Lower leg skin (tissue), 4 donors: ENCODE measurements around the gene PTPN1. TPM values are rescaled to one million over a fixed set of nuclear protein-coding genes. Genes with fewer than 3 reads are reported as not detected.

Source experiments
- DNase-seq, 2 donors: peaks; one replicate each; pipeline ENCODE4 v3.0.0-alpha.2; 2019; ENCODE audit warnings: low spot score in 2 of 2
- H3K4me3 ChIP-seq: fragments of 200-600 bp; sonication (generic); 2 replicates; pipeline ENCODE4 v1.5.1; 2017; ENCODE audit warnings: mild to moderate bottlenecking, low read depth; ENCODE audit not compliant: poor library complexity, severe bottlenecking
- POLR2A ChIP-seq, 2 donors: fragments of 450-650 bp; IDR thresholded peaks; one replicate each; pipeline ENCODE4 v1.6.1; 2016 to 2017; ENCODE audit warnings: antibody characterized with exemption in 2 of 2, mild to moderate bottlenecking in 1 of 2, moderate library complexity in 1 of 2
- WGBS, 2 donors: methylation state at CpG; one replicate each; pipeline ENCODE4 v1.1.5; 2018; 5-methylcytosine and 5-hydroxymethylcytosine counted together
- intact Hi-C: fragments of 100-400 bp; cut with DNase I; formaldehyde crosslinking; loops from one replicate; pipeline ENCODE4 v1.15.0; 2023; ENCODE audit warnings: low total_unique reads
- total RNA-seq, 4 donors: library from RNA; depleted of rRNA; stranded (reverse); fragments of >200 nt; gene quantifications; one replicate each; pipeline ENCODE4 v1.1.0, GENCODE V29; 2016
- TF ChIP-seq, protein P1 (sequence below), 3 donors: fragments of 450-650 bp; IDR thresholded peaks; one replicate each; pipeline ENCODE4 v1.5.1; 2016; ENCODE audit warnings: antibody characterized with exemption in 3 of 3, mild to moderate bottlenecking in 3 of 3, moderate library complexity in 2 of 3

PTPN1 gene
- total RNA-seq, 4 donors from 2014 or later: 19.1 to 29.8 (median 23.3) TPM

DNA sequence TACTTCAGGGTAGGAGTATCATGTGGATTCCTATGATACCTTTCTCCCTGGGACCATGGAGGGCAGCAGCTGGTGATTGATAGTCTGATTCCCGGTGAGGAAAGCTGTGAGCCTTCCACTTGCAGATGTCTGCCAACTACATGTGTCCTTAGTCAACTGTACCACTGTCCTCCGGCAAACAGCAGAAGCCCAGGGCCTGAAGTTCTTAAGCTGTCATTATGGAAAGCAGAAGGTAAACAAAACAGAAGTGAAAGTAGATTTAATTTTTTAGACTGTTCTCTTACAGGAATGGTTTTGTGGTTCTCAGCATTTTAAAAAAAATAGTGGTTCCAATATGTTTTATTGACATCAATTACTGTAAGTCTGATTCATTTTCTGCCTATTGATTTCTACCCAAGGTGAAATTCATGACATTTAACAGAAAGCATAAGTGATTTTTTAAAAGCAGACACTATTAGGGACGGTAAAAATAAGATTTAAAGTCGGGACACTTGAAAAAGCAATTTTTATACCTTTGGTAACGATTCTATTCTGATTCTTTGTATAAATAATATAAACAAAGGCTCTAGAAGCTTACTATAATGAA, 36.6 kb downstream of the PTPN1 start:
- no peak for DNase-seq
- no peak overlapping the region for H3K4me3 ChIP-seq
- TF ChIP-seq POLR2A (IDR thresholded peaks at IDR 0.05): no peak
- TF ChIP-seq, protein P1, sequence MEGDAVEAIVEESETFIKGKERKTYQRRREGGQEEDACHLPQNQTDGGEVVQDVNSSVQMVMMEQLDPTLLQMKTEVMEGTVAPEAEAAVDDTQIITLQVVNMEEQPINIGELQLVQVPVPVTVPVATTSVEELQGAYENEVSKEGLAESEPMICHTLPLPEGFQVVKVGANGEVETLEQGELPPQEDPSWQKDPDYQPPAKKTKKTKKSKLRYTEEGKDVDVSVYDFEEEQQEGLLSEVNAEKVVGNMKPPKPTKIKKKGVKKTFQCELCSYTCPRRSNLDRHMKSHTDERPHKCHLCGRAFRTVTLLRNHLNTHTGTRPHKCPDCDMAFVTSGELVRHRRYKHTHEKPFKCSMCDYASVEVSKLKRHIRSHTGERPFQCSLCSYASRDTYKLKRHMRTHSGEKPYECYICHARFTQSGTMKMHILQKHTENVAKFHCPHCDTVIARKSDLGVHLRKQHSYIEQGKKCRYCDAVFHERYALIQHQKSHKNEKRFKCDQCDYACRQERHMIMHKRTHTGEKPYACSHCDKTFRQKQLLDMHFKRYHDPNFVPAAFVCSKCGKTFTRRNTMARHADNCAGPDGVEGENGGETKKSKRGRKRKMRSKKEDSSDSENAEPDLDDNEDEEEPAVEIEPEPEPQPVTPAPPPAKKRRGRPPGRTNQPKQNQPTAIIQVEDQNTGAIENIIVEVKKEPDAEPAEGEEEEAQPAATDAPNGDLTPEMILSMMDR (IDR thresholded peaks at IDR 0.05): no peak
- intact Hi-C loops: no loop called here
- 67 to 69% methylated on average over 5 of the region's 5 CpGs for WGBS, 2 donors

DNA sequence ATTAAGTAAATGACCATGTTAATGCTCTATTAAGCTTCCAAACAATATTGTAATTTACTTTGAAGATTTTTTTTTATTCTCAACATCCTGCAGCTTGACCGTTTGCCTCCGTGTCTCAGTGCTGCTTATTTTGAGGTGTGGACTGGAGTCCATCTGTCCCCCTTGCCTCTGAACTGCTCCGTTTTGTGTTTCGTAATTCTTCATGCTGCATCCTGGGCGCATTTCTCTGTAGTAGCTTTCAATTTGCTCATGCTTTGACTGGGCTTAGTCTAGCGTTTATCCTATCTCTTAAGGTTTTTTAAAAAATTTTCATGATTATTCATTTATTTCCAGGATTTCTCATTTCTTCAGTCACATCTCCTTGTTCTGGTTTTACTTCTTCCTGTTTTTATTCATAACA, 37.8 kb downstream of the PTPN1 start:
- 83 to 91% methylated on average over 6 of the region's 6 CpGs for WGBS, 2 donors
- H3K4me3 ChIP-seq: no peak overlapping the region
- TF ChIP-seq, protein P1 (IDR thresholded peaks at IDR 0.05): no peak
- no peak for TF ChIP-seq POLR2A (IDR thresholded peaks at IDR 0.05)
- intact Hi-C loops: no loop called here
- no peak for DNase-seq

DNA sequence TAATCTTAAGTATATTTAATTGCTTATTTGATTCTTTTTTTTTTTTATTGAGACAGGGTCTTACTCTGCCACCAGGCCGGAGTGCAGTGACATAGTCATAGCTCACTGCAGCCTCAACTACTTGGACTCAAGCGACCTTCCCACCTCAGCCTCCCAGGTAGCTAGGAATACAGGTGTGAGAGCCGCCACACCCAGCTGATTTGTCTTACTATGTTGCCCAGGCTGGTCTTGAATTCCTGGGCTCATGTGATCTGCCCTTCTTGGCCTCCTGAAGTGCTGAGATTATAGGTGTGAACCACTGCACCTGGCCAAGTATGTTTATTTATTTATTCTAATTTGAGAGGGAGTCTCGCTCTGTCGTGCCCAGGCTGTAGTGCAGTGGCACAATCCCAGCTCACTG, 38.2 kb downstream of the PTPN1 start:
- intact Hi-C loops: no loop called here
- no peak overlapping the region for H3K4me3 ChIP-seq
- WGBS, 2 donors: 63 to 73% methylated on average over 5 of the region's 5 CpGs
- peak in 1 of 2 donors; percentile 75 for DNase-seq
- TF ChIP-seq, protein P1 (IDR thresholded peaks at IDR 0.05): no peak
- TF ChIP-seq POLR2A (IDR thresholded peaks at IDR 0.05): no peak

DNA sequence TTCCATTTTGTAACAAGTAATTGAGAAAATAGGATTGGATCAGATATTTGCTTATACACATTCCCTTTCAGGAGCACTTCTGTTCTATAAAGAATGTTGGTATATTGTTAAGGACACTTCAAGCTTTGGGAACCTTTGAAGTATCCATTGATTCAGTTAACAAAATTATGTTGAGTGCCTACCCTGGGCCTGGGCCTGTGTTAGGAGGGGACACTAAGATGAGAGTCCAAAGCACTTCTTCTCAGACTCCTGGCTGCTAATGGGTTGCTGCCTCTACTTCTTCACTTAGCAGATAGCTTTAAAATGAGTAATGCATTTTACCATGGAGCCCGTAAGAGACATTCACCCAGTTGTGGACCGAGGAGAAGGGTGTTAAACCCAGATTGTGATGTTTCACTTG, 40.3 kb downstream of the PTPN1 start:
- no peak for DNase-seq
- WGBS, 2 donors: 85 to 90% methylated on average over 2 of the region's 2 CpGs
- TF ChIP-seq, protein P1 (IDR thresholded peaks at IDR 0.05): no peak
- no peak for TF ChIP-seq POLR2A (IDR thresholded peaks at IDR 0.05)
- intact Hi-C loops: no loop called here
- H3K4me3 ChIP-seq: no peak overlapping the region

DNA sequence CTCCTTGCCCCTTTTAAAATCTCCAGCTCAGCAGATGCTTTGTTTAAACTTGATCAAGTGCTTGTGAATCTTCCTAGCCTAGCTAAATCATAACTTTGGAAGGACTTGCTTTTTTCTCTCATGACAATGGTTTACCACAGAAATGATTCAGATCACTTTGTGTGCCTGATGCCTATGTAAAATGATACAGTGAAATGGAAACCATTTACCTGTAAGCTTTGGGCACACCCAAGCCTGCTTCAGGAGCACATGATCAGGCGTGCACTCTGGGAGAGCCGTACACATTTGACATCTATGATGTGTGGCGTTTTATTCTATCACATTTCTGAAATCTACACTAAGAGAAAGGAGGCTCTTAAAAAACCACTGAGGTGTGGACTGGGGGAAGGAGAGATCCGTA, 41.1 kb downstream of the PTPN1 start:
- intact Hi-C loops: no loop called here
- WGBS, 2 donors: 59 to 65% methylated on average over 4 of the region's 4 CpGs

More for the DNA sequence above, 41.1 kb downstream of the PTPN1 start:
- H3K4me3 ChIP-seq: no peak overlapping the region
- TF ChIP-seq POLR2A (IDR thresholded peaks at IDR 0.05): no peak
- TF ChIP-seq, protein P1 (IDR thresholded peaks at IDR 0.05): no peak
- DNase-seq: no peak
